ENCODE results near the gene CHGA.

The CHGA gene

GRCh38 chr14:92935446-92935845 is 12.5 kb downstream of the CHGA start:
- Histone ChIP-seq H3K4me3 (ENCODE audit: low read depth, low read length) (no peak overlapping the region), H2AFZ (no peak overlapping the region), H3K27me3 (ENCODE audit: control insufficient read depth, insufficient read depth, low read length) (no peaks in the 10 kb centered on the region), H3K36me3 (ENCODE audit: control insufficient read depth, insufficient read depth, low read length) (no peaks in the 10 kb centered on the region), H3K9ac (no peak overlapping the region), H3K4me2 (ENCODE audit: low read length) (no peak overlapping the region), H3K4me1 (peaks cover 59% of the 10 kb centered on the region), H3K79me2 (no peaks in the 10 kb centered on the region), H3K27ac (peak overlapping the region; percentile 97), H3K9me3 (ENCODE audit: control insufficient read depth, low read length) (no peaks in the 10 kb centered on the region)
- TF ChIP-seq CTCF (IDR thresholded peaks at IDR 0.05) = no peak

DNA sequence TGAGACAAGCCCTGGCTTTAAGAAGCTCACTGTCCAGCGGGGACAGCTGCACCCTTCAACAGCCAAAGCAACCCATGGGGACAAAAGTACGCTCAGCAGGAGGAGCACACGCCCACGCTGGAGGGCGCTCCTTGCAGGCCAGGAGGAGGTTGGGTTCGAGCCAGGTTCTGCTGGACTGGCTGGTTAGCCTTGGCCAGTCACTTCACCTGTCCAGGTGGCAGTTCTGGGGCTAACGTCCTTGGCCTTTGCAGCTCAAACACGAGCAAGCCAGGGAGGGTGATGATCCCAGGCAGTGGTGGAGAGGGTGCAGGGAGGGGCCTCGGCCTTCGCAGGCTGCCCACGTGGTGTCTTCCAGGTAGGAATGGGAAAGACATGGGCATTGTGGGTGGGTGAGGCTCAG is 13.1 kb downstream of the CHGA start:
- H3K27me3 ChIP-seq (ENCODE audit: control insufficient read depth, insufficient read depth, low read length) = no peaks in the 10 kb centered on the region
- no peak overlapping the region for H2AFZ ChIP-seq
- peak overlapping the region; percentile 97 for H3K27ac ChIP-seq
- TF ChIP-seq CTCF (IDR thresholded peaks at IDR 0.05) = peak; percentile 44
- H3K4me2 ChIP-seq (ENCODE audit: low read length) = no peak overlapping the region
- no peak overlapping the region for H3K9ac ChIP-seq
- H3K79me2 ChIP-seq = no peaks in the 10 kb centered on the region
- H3K4me3 ChIP-seq (ENCODE audit: low read depth, low read length) = no peak overlapping the region
- H3K36me3 ChIP-seq (ENCODE audit: control insufficient read depth, insufficient read depth, low read length) = no peaks in the 10 kb centered on the region
- no peaks in the 10 kb centered on the region for H3K9me3 ChIP-seq (ENCODE audit: control insufficient read depth, low read length)
- peaks cover 53% of the 10 kb centered on the region for H3K4me1 ChIP-seq

- H3K9me3 ChIP-seq (ENCODE audit: control insufficient read depth, low read length) = no peaks in the 10 kb centered on the region
- H3K9ac ChIP-seq = no peak overlapping the region
- no peak overlapping the region for H2AFZ ChIP-seq
- H3K79me2 ChIP-seq = no peaks in the 10 kb centered on the region
- no peak for TF ChIP-seq CTCF (IDR thresholded peaks at IDR 0.05)
- H3K36me3 ChIP-seq (ENCODE audit: control insufficient read depth, insufficient read depth, low read length) = no peaks in the 10 kb centered on the region
- no peak overlapping the region for H3K4me3 ChIP-seq (ENCODE audit: low read depth, low read length)
- H3K4me1 ChIP-seq = peaks cover 45% of the 10 kb centered on the region
- H3K4me2 ChIP-seq (ENCODE audit: low read length) = no peak overlapping the region
- no peaks in the 10 kb centered on the region for H3K27me3 ChIP-seq (ENCODE audit: control insufficient read depth, insufficient read depth, low read length)
- H3K27ac ChIP-seq = peak overlapping the region; percentile 97
Observed at GRCh38 chr14:92937051-92937937, 14.3 kb downstream of the CHGA start.

DNA sequence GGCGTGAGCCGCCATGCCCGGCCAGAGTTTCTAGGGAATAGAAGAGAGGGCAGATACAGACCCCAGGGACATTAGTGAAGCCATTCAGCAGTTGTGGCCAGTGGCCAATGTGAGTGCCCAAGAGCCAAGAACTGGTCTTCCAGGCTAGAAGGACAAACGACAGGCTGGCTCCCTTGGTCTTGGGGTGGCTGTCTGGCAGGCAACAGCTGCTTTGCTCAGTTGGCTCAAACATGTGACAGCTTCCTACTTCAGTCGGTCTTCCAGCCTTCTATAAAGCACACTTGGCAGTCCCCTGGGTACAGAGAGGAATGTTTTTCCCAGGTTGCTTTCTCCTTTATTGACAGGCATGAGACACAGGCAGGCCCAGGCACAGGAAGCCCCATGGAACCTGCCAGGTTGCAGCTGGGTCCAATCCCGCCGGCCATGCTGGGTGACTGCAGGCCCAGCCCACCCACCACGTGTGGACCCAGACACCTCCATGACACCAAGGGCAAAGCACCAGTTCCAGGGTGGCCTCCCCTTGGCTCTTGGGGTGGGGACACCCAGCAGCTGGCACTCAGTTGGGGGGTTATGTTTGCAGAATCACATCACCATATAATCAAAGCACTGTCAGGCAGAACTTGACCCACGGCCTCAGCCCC is 15.4 kb downstream of the CHGA start:
- Histone ChIP-seq H3K27ac (peak overlapping the region; percentile 97), H2AFZ (no peak overlapping the region)
- peak; percentile 6 for TF ChIP-seq CTCF (IDR thresholded peaks at IDR 0.05)

More for the DNA sequence above, 15.4 kb downstream of the CHGA start:
- Histone ChIP-seq H3K27me3 (ENCODE audit: control insufficient read depth, insufficient read depth, low read length) (no peaks in the 10 kb centered on the region), H3K4me1 (peaks cover 35% of the 10 kb centered on the region), H3K4me3 (ENCODE audit: low read depth, low read length) (no peak overlapping the region), H3K4me2 (ENCODE audit: low read length) (no peak overlapping the region), H3K9me3 (ENCODE audit: control insufficient read depth, low read length) (no peaks in the 10 kb centered on the region), H3K36me3 (ENCODE audit: control insufficient read depth, insufficient read depth, low read length) (no peaks in the 10 kb centered on the region), H3K9ac (no peak overlapping the region), H3K79me2 (no peaks in the 10 kb centered on the region)

Measured in parathyroid adenoma (tissue), 2 donors.